Stimulated activated naive CD4-positive, alpha-beta T cell treated with Interleukin-2 at 50 U/mL for 16 hours (primary cell): ENCODE measurements around the gene HSD3B1.

ENCODE experiments used
- DNase-seq: peaks from one replicate; lab custom pipeline; 2025; lab: John Stamatoyannopoulos, UW

The HSD3B1 gene

DNA sequence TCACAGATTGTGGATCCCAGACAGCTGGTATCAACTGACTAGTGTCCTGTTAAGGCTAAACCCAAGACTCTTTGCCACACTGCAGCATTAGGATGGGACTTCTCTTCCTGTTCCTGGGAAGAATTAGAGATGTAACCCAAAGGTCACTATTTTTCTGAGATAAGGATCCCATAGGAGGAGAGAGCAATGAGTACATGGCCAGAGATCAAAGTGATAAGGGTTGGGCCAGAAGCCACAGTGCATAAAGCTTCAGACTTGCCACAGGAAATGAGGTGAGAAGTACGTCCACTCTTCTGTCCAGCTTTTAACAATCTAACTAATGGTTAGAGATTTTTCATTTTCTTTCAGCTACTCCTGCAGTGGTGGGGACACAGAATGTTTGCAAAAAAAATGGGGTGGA, at the start of gene HSD3B1:
Gene HSD3B1, plus strand, starts transcription at position 270 of the 400 bp plus-strand sequence. CDS start 267 bp downstream, outside the sequence.
- DNase-seq = no peak

DNA sequence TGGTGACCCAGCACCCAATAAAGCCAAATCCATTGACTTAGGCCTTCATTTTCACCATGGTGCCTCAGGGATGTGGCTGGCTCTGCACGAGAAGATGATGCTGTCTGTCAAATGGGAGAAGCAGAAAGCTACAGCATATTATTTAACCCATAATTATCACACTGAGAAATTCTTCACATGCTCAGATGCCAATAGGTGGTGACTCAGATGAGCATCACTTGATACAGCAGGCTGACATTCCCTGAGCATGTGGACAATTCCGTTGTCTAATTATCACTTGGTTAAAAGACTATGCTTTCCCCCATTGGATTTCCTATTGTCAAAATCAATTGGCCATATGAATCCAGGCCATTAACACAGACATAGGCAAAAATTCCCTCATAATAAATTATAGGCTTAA, 44.0 kb upstream of the HSD3B1 start:
- no peak for DNase-seq

DNA sequence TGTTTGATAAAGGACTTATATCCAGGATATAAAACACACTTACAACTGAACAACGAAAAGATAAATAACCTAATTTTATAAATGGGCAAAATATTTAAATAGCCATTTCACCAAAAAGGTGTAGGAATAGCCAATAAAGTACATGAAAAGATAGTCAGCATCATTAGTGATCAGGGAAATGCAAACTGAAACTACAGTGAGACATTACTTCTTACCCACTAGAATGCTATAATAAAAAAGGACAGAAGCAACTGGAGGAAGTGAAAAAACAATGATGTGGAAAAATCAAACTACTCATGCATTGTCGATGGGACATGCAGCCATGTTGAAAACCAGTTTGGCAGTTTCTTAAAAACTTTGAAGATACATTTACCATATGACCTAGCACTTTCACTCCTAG, 43.4 kb upstream of the HSD3B1 start:
- DNase-seq = no peak

DNA sequence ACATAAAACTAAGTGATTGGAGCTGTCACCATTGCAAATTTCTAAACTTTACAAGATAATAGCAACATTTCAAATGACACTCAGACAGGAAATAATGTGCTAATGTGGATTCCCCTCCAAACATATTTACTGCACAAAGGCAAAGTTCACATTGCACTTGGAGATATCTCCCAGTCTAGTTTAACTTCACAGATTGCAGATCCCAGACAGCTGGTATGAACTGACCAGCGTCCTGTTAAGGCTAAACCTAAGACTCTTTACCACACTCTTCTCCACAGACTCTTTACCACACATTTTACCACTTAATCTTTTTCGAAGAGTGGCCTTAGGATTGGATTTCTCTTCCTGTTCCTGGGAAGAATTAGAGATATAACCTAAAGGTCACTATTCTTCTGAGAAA, 40.6 kb upstream of the HSD3B1 start:
- no peak for DNase-seq

DNA sequence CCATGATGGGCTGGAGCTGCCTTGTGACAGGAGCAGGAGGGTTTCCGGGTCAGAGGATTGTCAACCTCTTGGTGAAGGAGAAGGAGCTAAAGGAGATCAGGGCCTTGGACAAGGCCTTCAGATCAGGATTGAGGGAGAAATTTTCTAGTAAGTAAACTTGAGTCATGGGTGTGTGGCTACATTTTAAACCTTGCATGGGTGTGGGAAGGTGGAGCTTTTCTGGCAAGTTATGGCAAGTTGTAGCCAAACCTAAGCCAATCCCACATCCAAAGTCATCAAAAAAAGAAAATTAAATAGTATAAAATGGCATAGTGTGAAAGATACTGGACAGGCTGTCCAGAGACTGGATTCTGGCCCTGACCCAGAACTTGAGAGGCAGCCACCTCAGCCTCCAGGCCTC, 39.8 kb upstream of the HSD3B1 start:
- DNase-seq = no peak

DNA sequence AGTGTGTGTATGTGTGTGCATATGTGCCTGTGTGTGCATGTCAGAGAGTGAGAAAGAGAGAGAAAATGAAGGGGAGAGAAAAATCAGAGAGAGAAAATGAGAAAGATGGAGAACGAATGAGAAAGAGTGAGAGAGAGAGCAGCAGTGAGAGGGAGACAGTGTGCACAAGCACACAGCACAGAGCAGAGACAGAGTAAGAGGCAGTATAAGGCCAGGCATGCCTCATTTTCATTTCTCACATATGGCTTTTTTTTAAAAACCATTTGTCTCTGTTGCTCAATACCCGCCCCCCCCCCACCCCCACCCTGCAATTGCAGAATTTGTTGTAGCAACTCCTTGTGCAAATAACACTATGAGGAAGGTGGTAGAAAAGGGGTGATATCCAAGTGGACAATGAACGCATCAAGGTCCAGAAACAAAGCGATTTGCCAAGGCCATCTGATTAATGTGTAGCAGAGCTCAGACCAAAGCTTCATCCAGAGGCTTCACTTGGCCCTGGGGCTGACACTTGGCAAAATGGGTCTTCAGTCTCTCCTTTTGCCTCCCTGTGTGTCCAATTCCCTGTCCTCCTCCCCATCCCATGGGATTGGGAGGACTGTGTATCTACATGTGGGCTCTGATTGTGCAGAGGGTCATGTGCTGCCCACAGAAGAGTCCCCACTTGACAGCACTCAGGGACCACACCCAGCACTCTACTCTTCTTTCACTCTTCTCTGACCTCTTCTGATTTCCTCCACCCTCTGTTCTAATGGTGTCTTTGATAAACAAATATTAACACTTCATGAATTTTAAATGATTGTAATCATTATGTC, 38.9 kb upstream of the HSD3B1 start:
- DNase-seq = no peak

DNA sequence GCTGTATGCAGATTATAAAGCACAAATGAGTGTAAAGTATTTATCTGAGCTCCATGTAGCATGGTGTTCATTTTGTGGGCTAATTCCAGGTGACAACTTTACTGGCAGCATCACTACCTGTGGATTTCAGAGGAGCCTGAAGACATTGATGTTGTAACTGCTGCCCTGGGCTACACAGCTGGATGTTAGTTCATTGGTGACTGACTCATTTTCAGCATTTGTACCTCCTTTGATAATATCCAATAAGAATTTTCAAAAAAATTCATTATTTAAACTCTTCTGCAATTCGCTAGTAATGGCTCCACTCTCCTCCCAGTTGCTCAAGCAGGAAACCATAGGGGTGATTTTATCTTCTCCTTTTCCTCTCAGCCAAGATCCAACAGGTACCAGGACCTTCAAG, 37.3 kb upstream of the HSD3B1 start:
- DNase-seq = no peak

DNA sequence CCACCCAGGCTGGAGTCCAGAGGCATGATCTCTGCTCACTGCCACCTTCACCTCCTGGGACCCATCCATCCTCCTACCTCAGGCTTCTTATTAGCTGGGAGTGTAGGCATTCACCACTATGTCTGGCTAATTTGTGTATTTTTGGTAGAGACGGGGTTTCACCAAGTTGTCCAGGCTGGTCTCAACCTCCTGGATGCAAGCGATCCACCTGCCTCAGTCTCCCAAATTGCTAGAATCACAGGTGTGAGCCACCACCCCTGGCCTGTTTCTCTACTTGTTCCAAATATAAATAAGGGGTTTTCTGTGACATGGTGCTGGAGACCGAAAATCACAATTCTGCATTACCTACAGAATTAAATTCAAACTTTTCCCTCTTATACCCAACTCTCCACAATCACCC, 36.6 kb upstream of the HSD3B1 start:
- no peak for DNase-seq

DNA sequence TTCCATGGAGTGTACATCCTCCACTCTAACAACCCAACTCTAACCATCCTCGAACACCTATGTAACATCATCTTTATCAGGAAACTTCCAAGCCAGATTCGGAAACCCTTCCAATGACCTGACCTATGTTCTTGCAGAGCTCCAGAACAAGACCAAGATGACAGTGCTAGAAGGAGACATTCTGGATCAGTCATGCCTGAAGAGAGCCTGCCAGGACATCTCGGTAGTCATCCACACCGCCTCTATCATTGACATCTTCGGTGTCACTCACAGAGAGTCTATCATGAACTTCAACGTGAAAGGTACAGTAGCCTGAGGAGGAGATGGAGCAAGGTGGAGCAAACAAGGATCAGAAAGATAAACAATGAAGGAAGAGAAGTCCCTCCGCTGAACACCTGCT, 36.1 kb upstream of the HSD3B1 start:
- DNase-seq = no peak

DNA sequence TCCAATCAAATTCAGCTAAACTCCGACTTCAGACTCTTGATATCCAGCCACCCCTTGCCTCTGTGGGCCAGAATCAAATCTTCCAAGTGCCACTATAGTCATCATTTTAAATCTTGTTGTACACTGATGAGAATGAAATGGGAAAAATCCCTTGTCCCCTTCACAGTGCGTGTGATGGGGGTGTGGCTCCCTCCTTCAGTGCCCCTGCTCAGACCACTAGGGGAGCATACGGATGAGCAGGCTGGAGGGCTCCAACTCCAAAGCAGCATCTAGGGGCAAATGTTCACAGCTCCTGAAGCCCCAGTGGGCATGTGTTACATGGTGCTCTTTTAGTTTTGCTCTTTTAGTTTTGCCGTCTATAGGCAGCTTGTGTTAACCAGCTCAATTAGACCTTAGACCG, 35.4 kb upstream of the HSD3B1 start:
- no peak for DNase-seq

DNA sequence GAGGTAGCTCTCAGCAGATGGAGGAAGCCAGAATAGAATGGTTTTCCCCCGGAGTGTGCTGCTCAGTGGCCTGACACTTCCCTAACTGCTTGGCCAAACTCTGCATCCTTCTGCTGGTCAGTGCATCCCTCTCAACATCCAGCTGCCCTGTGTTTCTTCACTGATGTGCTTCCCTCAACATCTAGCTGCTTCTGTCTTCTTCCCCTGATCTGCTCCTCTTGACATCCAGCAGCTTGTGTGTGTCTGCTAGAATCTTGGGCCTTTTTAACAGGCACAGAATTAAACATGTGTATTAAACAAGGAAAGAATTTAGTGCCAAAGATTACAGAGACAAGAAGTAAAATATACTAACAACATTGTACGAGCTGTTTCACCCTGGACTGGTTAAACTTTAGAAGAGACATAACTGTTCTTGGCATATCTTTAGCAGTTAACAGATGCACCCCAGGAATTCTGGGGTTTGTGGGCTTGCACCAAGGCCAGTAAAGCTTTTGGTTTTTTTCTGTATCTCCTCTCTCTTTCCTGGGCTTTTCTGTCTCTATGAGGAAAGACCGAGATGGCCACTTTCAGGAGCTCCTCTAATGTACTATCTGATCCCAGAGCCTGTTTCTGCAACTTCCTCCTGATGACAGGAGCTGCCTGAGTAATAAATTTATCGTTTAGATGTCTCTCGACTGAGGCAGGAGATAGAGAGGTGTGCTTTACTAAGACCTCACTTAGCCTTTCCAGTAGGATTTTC, 34.8 kb upstream of the HSD3B1 start:
- no peak for DNase-seq

DNA sequence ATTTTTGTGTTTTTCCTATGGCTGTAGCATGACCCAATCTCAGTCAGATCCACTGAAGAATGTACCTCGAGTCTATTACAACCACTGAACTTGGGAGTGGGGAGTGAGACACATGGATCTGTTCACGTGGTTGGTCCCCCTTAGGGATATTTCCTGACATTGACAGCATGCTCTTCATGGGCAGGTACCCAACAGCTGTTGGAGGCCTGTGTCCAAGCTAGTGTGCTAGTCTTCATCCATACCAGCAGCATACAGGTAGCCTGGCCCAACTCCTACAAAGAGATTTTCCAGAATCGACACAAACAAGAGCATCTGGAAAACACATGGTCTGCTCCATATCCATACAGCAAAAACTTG, 34.2 kb upstream of the HSD3B1 start:
- no peak for DNase-seq

DNA sequence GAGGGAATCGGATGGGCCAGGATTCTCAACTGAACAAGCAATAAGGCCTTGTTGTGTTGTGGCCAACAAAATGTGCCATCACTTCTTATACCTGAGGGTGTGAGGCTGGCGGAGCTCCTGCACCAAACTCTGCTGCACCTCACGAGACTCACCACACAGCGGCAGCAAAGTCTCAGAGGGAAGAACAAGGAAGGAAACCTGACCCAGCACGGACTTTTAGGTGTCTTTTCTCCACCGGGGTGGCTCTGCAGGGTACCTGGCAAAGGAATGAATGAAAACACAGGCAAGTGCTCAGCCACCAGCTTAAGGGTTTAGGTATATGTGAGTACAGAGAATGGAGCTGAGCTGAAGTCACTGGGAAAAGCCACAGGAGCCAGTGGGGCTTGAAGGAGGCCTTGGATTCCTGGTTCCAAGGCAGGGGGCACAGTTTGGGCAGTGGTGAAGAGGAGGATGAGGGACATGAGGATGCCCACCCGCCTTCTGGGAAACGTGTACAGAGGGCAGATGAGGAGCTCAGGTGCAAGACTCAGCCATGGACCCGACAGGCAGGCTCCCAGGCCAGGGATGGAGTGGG, 31.1 kb upstream of the HSD3B1 start:
- no peak for DNase-seq

DNA sequence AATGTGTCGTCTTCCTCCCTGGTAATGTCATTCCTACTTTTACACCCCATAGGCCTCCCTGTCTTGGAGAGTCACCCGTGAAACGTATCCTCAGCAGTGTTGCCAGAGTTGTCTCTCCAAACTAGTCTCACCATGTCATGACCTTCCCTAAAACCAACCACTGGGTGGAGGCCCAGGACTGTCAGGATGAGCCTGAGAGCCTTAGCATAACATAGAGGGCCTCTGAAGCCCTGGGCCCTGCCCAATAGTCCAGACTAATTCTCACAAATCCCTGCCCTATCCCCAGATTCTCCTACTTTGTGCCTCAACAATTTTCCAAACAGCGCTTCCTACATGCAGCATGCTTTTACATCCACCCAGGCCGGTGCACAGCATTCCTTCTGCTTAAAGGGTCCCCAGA, 29.3 kb upstream of the HSD3B1 start:
- DNase-seq = no peak

DNA sequence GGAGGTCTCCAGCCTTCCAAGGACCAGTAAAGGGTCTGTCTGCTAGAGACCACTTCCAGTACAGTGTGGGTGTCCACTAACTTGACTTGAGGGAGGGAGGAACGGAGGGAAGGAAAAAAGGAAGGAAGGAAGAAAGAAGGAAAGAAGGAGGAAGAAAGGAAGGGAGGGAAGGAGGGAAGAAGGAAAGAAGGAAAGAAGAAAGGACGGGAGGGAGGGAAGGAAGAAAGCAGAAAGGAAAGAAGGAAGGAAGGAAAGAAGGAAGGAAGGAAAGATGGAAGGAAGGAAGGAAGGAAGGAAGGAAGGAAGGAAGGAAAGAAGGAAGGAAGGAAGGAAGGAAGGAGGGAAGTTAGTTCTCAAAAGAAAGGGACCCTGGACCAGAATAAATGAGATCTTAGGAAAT, 26.8 kb upstream of the HSD3B1 start:
- no peak for DNase-seq

DNA sequence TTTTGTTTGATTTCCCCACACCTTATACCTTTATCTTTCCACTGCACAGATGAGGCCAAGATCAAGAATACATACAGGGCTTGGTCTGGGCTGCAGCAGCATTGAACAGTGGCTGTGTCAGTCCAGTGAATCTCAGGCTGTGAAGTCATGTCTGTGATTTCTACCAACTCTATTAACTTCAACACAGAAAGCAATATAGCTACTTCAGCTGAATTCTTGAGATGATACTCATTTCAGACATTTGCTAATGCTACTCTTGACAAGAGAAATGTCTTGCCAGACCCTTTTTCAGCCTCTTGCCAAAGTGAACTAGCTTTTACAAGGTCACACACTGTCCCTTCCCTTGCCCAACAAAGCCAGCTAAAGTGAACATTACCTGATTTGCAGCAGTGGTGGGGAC, 25.1 kb upstream of the HSD3B1 start:
- no peak for DNase-seq

DNA sequence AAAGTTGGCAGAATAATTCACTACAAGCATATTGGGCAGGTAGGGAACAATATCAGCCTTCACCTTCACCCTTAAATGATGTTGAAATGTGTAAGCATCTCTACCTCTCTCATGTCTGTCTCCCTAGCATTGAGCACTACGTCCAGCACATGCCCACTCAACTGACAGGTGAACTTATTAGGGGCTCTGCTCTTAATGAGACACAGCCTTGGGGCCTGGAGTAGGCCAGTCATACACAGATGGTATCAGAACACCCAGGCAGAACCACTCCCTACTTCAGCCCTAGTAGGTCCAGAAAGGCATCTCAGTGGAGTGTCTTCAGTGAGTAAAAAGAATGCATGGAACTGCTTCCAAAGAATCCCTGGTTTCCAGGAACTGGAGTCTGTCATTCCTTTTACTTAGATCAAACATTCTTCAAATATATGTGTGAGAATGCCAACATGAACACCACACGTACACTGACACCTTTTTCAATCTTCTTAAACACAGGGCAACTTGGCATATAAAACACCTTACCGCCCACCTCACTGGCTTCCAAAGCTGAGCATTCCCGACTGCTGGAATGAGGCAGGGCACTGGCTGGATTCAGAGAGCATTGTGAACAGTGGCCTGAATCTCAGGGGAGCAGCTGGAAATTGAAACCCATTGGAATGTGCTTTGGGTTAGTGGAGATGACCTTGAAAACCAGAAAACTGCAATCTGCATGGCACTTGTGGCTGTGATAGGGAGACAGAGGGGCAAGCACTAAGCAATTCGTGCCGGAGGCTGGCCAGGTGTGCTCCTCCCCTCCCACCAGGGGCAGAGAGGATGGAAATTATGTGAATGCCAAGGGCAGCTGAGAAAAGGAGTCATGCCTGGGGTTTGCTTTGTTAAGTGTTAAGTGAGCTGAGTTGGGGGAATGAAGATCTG, 24.2 kb upstream of the HSD3B1 start:
- DNase-seq = no peak

DNA sequence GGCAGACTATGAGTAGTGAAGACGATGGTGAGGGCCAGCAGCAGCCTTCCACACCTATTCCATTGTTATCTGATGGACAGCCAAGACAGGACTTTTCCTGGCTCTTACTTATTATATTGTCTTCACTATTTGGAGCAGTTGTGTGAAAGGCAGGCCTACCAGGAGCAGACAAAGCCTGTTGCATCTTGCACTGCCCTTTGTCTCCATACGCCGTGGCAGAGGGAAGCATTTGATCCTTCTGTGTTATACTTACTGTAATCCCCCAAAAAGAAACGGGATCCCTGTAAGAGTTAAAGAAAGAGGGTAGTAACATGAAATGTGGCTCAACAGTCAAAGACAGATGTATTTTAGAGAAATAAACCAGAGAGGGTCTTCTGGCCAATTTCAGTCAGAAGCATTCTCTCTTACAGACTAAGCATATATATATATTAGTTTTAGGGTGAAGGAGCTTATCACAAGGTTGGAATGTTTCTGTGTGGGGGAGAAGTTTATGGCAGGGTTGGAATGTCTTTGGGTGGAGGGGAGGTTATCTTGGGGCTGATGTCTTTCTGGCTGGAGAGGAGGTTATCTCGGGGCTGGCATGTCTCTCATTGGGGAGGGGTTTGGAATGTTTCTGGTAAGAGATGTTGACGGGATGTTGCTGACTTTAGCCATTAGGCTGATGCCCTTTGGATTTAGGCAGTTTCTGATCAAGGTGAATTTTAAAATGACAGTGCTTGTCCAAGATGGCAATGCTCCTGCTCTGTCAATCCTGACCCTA, 23.4 kb upstream of the HSD3B1 start:
- no peak for DNase-seq

DNA sequence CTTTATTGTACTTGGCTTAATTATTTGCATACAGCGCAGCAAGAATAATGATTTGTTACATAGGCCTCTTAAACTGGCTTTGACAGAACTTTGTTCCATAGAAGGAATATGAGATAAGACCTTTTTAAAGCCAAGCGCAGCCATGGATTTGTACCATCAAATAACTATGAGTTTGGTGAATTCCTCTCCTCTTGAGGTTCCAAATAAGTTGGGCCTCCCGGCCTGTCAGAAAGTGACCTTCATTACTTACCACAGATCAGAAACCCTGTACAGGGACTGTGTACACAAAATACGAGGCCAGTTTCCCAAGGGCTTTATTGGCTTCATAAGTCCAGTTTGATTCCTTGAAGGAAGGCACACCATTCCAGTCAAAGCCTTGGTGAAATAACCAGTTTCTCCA, 21.8 kb upstream of the HSD3B1 start:
- no peak for DNase-seq

DNA sequence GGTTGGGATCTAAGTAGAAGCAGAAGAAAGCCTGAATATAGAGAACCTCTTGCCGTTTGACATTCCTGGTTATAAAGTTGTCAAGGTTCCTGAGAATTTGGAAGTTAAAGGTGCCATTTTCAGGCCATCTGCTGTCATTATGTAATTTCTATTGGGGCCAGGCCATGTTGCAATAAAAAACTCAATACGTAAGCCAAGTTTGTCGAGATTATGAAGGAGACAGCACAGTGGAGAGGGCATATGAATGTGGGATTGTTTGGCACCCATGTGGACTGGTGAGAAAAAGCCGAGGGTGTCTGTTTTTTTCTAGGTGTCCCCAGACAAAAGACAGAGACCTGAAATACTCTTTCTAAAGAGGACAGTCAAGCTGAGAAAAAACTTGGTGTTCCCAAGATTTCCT, 18.8 kb upstream of the HSD3B1 start:
- no peak for DNase-seq

DNA sequence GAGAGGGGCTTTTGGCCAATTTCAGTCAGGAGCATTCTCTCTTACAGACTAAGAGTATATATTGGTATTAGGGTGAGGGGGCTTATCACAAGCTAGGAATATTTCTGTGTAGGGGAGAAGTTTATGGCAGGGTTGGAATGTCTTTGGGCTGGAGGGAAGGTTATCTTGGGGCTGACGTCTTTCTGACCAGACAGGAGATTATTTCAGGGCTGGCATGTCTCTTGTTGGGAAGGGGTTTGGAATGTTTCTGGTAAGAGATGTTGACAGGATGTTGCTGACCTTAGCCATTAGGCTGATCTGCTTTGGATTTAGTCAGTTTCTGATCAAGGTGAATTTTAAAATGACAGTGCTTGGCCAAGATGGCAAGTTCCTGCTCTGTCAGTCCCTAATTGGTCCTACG, 17.8 kb upstream of the HSD3B1 start:
- no peak for DNase-seq

DNA sequence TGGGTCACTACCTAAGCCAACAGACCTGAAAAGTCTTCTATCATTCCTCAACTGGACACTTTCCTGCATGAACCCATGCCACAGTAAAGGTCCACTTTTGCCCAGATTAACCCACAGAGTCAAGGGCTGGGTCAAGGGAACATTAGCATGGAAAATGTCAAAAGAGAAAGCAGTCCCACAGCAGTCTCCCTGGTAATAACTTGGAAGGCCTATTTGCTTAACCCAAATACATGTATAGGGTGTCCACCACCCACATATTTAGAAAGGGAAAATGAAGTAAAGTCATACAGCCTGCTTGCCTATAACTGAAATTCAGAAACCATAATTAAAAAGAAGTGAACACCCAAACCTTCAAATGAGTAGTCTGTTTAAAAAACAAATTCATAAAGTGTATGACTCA, 16.1 kb upstream of the HSD3B1 start:
- DNase-seq = no peak
